HUDEP-2 (cell line): ENCODE results near the gene NEB.

Source experiments
- DNase-seq, 76 experiments: peaks; one replicate each; lab custom pipeline; 2025; ENCODE audit not compliant: unreplicated experiment in 76 of 76; lab: John Stamatoyannopoulos, UW

NEB gene

DNA sequence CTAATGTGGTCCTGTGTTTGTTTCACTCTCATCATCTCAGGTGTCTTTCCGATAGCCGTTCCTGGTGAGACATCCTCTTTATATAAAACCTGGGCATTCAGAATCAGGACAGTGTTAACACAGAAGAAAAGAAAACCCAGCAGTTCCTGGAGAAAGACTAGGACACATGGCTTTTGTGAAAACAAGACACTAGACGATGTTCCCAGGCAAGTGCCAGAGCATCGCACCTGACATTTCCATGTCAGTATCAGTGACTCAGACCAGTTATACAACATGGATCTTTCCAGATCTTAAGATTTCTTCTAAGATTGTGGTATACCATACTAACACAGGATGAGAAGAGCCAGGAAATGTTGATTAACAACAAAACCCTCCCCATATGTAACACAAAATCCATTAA lies 228.1 kb downstream of the NEB start:
- DNase-seq = no peak

DNA sequence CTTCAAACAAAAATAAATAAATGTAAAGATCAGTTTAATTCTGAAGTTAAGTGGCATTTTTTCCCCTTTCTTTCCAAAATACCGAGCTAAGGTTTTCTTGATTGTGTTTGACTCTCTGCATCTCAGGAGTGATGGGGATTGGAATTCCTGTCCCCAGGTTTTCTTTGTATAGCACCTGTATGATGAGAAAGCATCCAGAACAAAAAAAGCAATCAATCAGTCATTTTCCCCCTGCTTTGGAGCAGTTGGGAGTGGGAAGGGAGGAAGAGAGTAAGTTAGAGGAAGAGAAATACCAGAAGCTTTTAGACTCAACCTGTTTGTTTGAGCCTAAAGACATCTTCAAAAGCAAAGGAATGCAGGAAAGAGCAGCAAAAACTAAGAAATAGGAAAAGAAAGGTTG lies 236.1 kb downstream of the NEB start:
- no peak for DNase-seq

DNA sequence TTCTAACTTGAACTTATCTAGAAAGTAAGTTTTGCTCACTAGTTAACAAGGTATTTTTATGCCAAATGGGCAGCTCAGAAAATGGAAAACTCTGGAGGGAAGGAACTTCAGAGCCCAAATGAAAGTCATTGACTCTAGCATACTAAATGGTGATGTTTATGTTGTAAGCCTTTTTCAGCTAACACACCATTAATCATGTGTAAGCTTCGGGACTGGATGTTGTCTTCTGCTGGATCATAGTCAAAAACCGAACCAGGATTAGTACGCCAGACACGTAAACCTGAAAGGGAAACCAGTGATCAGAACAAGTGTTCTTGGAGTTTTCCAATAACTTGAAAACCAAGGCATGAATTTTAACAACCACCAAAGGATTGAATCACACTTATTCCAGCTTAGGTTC lies 242.8 kb downstream of the NEB start:
- DNase-seq = no peak

DNA sequence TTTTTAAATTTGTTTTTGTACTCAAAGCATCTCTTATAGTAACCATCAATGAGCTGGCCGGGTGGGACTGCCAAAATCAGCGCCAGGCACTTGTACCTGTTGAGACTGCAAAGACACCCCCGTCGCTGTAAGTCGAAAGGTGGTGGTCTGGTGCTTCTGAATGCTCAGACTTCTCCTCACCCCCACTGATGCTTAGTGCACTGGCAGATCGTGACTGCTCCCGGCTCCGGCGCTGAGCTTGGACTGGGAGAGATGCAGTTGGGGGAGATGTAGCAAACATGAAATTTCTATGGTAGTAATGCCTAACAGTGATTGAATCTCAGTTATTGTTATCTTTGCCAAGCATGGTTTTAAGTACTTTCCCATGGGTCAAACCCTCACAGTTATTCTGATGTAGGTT lies 244.0 kb downstream of the NEB start:
- DNase-seq = no peak

DNA sequence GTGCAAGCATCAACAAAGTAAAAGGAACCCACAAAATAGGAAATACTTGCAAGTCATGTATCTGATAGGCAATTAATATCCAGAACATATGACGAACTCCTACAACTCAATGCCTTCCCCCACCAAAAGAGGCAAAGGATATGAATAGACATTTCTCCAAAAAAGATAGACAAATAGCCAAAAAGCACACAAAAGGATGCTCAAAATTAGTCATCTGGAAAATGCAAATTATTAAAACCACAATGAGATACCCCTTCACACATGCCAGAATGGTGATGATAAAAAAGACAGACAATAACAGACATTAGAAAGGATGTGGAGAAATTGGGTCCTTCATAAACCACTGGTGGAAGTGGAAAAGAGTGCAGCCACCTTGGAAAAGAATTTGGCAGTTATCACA lies 248.2 kb downstream of the NEB start:
- no peak for DNase-seq

DNA sequence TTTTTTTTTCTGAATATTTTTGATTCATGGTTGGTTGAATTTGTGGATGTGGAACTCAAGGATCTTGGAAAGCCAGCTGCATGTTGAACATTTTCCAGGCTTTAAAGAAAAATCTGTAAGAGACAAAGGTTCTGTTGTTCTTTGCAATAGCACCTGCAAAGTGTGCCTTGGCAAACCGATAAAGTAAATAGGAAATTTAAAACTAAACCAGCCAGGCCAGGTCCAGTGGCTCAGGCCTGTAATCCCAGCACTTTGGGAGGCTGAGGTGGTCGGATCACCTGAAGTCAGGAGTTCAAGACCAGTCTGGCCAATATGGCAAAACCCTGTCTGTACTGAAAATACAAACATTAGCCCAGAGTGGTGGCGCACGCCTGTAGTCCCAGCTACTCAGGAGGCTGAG lies 250.2 kb downstream of the NEB start:
- no peak for DNase-seq

DNA sequence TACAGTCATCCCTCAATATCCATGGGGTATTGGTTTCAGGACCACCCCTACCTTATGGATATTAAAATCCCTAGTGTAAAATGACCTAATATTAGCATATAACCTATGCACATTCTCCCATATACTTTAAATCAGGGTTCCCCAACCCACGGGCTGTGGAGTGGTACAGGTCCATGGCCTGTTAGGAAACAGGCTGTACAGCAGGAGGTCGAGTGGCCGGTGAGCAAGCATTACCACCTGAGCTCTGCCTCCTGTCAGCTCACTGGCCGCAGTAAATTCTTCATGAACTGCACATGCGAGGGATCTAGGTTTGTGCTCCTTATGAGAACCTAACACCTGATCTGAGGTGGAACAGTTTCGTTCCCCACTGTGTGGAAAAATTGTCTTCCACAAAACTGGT lies 250.7 kb downstream of the NEB start:
- DNase-seq = no peak

DNA sequence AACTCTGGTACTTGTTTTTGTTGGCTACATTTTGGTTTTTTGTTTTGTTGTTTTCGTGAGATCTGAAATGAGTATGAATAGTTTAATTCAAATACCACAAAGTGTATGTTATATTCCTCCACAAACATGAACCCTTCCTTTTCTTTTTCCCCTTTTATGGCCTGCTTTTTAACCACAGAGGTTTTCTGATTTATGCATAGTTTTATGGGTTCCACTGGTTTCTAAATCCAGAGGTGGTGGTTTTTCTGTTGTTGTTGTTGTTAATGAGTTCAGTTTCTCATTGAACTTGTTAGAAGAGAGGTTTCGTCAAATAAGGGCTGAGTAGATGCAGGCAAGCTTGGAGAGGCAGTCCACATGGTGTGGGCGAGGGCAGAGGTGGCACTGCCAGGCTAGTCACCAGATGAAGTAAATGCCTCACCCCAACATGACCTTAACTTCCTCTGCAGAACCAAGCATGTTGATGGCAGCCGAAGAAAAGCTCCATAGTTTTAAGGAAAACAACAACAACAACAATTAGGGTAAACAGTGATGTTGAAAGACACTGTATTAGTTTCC lies 252.0 kb downstream of the NEB start:
- DNase-seq = no peak

DNA sequence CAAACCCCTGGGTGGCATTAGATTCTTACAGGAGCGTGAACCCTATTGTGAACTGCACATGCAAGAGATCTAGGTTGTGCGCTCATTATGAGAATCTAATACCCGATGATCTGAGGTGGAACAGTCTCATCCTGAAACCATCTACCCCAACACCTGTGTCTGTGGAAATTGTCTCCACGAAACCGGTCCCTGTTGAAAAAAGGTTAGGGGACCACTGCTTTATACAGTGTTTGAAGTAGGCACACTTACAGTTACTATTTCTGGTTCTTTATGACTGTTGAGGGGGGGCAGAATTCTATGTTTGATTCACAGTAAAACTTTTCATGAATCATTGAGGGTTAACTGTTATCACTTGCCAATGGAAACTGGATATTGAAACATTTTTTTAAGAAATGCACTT lies 252.5 kb downstream of the NEB start:
- DNase-seq = no peak

DNA sequence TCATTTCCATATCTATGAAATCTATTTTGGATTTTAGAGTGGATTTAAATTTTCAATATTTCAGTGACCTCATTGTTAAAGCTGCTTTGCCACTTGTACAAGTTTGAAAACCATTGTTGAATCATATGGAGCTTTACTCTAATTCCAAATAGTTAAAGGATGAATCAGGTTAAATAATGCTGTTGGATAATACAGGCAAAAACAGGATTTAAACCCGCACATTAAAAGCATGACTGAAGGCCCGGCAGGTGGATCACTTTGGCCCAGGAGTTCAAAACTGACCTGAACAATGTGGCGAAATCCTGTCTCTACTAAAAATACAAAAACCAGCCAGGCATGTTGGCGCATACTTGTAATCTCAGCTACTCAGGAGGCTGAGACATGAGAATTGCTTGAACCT lies 256.3 kb downstream of the NEB start:
- no peak for DNase-seq

DNA sequence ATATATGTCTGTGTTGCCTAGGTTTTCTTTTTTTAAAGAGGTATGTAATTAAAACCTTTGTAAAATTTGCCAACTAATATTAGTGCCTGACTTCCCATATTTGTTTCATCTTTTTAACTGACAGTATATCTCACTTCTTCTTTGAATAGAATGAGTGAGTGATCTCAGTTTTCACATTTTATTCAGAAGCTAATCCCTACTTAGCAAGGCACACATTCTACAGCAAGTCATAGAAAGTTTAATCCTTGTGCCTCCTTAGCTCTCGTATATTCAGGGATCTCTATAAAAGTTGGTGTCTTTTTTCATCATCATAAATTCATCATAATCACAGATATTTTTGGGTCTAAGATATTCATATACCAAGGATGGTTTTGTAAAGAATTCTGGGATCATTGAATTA lies 258.0 kb downstream of the NEB start:
- DNase-seq = no peak

DNA sequence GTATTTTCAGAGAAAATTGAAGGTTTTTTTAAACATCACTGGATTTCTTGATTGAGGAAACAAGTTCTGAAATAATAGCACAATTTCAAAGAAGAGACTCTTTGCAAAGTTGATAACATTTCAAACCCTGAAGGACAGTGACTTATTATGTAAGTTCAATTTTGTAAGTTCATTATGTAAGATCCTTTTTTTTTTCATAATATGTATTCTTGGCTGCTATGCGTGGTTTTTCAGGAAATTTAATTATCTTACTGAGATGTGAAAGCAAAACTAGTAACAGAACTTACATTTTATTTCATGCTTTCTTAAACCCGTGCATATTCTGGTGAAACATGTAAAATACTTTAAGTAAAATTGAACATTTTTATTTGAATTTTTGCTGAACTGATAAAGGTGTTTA lies 259.2 kb downstream of the NEB start:
- DNase-seq = no peak

DNA sequence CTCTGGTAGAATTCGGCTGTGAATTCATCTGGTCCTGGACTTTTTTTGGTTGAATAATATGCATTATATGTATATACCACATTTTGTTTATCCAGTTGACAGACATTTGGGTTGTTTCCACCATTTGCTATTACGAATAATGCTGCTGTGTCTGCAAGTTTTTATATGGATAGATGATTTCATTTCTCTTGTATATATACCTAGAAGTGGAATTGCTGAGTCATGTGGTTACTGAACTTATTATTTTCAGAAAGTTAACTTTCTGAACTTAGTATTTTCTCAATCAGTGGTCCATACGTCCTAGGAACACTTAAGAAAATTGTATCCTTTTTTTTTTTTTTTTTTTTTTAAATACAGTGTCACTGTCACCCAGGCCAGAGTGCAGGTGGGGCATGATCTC lies 261.3 kb downstream of the NEB start:
- DNase-seq = no peak

DNA sequence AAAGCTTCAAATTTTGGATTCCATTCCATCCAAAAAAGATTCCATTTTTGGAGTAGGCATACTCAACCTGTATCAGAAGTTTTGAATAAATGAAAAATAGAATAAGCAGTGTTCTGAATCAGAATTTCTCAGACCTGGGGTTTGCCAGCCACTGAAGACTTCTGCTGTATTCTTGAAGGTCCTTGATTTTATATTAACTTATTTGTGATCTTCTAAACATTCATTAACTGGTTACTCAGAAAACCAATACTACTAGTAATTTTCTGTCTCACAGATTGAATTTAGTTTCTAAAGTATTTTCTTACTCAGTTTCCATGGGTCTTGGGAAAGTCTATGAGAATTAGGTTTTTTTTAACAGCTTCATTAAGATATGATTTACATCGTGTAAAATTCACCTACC lies 263.7 kb downstream of the NEB start:
- no peak for DNase-seq

DNA sequence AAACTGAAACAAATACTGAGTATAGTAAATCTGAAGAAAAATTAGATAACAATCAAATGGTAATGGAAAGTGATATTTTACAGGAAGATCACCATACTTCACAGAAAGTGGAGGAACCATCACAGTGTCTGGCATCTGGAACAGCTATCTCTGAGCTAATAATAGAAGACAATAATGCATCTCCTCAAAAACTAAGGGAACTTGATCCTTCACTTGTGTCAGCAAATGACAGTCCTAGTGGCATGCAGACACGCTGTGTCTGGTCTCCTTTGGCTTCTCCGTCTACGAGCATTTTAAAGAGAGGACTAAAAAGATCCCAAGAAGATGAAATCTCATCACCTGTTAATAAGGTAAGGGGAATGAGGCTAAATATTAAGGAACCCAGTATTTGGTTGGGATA lies 268.5 kb downstream of the NEB start:
- no peak for DNase-seq

DNA sequence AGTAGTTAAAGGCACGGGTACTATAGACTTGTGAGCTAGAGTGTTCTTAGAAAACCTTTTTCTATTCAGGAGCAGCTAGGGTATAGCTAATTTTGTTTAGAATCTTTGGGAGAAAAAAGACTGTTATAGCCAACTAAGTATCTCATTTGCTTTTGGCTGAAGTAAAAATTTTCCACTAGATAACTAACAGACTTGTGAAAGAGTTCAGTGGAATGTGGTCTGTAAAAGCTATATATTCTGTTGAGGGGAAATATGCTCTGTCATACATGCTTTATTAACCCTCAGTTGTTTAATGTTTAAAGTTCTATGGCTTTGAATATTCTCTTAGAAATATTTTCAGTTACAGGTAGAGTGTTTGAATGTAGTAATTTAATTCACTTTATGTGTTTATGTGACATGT lies 274.9 kb downstream of the NEB start:
- no peak for DNase-seq

DNA sequence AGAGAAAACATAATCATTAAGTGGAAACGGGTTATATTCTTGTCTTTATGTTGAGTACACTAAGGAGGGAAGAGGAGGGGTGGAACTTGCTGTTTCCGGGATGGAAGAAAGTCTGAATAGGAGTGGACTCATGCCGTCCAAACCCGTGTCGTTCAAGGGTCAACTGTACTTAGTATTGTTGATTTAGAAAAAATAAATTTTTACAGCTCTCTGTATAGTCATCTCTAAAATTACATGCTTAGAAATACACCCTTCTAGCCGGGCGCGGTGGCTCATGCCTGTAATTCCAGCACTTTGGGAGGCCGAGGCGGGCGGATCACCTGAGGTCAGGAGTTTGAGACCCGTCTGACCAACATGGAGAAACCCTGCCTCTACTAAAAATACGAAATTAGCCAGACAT lies 295.1 kb downstream of the NEB start:
- DNase-seq = no peak

DNA sequence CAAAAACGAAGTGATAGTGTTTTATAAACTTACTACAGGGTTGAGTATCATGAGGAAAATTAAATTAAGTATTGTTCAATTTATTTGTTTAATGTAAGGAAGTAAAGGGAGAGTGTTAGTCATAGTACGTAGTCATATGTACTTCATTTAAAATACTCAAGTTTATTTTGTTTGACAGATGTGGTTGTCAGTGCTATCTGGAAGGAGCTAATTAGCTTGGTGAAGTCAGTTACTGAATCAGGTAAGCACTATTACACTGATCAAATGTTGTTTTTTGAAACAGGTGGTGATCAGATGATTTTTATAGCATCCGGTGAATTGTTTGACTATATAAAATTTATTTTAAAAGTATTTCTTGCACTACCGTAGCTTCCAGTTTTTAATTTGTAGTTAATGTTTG lies 295.8 kb downstream of the NEB start:
- DNase-seq = no peak

DNA sequence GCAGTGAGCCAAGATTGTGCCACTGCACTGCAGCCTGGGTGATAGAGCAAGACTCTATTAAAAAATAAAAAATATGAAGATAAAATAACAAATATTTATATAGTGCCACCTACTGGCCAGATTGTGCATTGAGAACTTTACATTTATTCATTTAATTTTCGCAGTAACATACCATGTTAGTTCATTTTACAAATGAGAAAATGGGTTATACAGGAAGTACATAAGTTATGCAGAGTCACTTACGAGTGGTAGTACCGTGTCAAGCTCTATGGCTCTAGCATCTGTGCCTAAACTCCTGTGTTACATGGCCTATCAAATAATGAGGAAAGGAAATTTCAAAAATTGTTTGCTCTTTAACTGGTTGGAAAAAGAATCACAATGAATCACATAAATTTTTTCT lies 296.6 kb downstream of the NEB start:
- DNase-seq = peak in 12 of 76 experiments; percentile 1 to 29 (median 11)
